AG10803 (cell line): ENCODE measurements around the gene ATP5MK.

Source experiments
- DNase-seq: peaks from one replicate; pipeline ENCODE4 v3.0.0; 2010; ENCODE audit warnings: low read depth
- H3K4me3 ChIP-seq: 2 replicates; pipeline ENCODE4 v1.5.1; 2011; ENCODE audit warnings: mild to moderate bottlenecking, low read length, control low read depth
- TF ChIP-seq, protein P1 (sequence below): conservative IDR thresholded peaks from 2 replicates; pipeline ENCODE4 v1.5.1; 2011; ENCODE audit warnings: mild to moderate bottlenecking, low read length, control low read depth, inconsistent platforms

The ATP5MK gene

GRCh38 chr10:103397191-103397825 is 1.0 kb upstream of the ATP5MK start:
- TF ChIP-seq, protein P1, sequence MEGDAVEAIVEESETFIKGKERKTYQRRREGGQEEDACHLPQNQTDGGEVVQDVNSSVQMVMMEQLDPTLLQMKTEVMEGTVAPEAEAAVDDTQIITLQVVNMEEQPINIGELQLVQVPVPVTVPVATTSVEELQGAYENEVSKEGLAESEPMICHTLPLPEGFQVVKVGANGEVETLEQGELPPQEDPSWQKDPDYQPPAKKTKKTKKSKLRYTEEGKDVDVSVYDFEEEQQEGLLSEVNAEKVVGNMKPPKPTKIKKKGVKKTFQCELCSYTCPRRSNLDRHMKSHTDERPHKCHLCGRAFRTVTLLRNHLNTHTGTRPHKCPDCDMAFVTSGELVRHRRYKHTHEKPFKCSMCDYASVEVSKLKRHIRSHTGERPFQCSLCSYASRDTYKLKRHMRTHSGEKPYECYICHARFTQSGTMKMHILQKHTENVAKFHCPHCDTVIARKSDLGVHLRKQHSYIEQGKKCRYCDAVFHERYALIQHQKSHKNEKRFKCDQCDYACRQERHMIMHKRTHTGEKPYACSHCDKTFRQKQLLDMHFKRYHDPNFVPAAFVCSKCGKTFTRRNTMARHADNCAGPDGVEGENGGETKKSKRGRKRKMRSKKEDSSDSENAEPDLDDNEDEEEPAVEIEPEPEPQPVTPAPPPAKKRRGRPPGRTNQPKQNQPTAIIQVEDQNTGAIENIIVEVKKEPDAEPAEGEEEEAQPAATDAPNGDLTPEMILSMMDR, result no peak
- peak; percentile 7 for DNase-seq
- H3K4me3 ChIP-seq, result peak overlapping the region; percentile 73

DNA sequence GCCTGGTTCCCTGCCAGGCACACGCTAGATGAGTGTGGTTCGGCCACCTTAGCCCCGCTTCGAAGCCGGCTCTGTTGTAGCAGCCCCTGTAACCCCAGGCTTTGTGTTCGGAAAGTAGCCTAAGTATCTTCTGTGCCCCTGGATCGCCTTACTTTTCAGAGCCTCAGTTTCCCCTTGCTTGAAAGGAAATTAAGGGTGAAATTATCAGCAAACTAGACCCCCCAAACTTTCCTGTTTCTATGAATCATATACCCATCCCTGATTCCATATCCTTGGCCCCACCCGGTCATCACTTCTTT is 463 bp upstream of the ATP5MK start:
- H3K4me3 ChIP-seq, result peak overlapping the region; percentile 73
- no peak for DNase-seq
- TF ChIP-seq, protein P1, result no peak

GRCh38 chr10:103395754-103396066 is 565 bp downstream of the ATP5MK start:
- peak overlapping the region; percentile 73 for H3K4me3 ChIP-seq
- TF ChIP-seq, protein P1, result no peak
- peak; percentile 16 for DNase-seq

- TF ChIP-seq, protein P1, result no peak
- no peak overlapping the region for H3K4me3 ChIP-seq
- DNase-seq, result no peak
These were observed 2.1 kb downstream of the ATP5MK start for GRCh38 chr10:103394180-103394579.

DNA sequence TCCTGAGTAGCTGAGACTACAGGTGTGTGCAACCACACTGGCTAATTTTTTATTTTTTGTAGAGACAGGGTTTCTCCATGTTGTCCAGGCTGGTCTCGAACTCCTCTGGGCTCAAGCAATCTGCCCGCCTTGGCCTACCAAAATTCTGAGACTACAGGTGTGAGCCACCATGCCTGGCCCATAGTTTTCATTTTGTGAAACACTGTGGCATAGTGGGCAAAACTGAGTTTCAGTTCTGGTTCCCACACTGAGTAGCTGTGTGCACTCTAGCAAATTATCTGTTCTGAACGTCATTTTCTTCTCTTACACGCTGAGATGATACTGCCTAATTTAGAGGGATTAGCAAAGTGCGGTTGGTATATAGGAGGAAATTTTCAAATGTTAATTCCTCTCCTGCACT is 13.5 kb downstream of the ATP5MK start:
- H3K4me3 ChIP-seq, result no peak overlapping the region
- no peak for DNase-seq
- TF ChIP-seq, protein P1, result no peak

DNA sequence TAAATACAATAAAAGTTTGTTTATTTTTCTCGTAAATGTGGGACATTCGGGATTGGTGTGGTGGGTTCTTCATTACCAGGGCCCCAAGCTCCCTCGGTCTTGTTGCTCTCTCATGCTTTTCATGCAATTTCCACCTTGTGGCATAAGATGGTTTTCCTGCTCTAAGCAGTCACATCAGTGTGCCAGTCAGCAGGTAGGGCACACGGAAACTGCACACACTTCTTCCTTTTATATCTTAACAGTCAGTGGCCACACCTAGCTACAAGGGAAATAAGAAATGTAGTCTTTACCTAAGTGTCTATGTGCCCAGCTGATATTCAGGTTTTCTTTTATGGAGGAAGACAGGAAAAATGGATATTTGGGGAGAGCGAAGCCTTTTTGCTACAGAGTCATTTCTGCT is 22.0 kb downstream of the ATP5MK start:
- no peak overlapping the region for H3K4me3 ChIP-seq
- no peak for DNase-seq
- TF ChIP-seq, protein P1, result no peak

GRCh38 chr10:103373544-103373943 is 22.7 kb downstream of the ATP5MK start:
- no peak overlapping the region for H3K4me3 ChIP-seq
- TF ChIP-seq, protein P1, result no peak
- DNase-seq, result no peak
